GM19351 (cell line): ENCODE data around the gene MKLN1.
"Not testable (repeated sequence)": the region's sequence is repeated elsewhere in the genome, so short reads cannot be mapped to it uniquely, and the experiment has no call there.

Experiments used
- ATAC-seq: cut with Tn5 transposase; IDR thresholded peaks from one replicate; pipeline ENCODE4 v1.9.1; 2021; ENCODE audit warnings: mild to moderate bottlenecking, moderate library complexity; ENCODE audit not compliant: unreplicated experiment

MKLN1 gene

GRCh38 chr7:131495669-131496498 lies 168.2 kb downstream of the MKLN1 start:
- ATAC-seq: no peak

GRCh38 chr7:131497454-131497853 lies 169.8 kb downstream of the MKLN1 start:
- no peak for ATAC-seq

- no peak for ATAC-seq
Measured at GRCh38 chr7:131498237-131498885, 170.7 kb downstream of the MKLN1 start.

- ATAC-seq: no peak
Measured at GRCh38 chr7:131499801-131500200, 172.1 kb downstream of the MKLN1 start.

GRCh38 chr7:131500357-131500756 lies 172.7 kb downstream of the MKLN1 start:
- no peak for ATAC-seq

- peak; percentile 85 for ATAC-seq
Measured at GRCh38 chr7:131501422-131501821, 173.7 kb downstream of the MKLN1 start.

GRCh38 chr7:131501930-131502685 lies 174.4 kb downstream of the MKLN1 start:
- no peak for ATAC-seq

GRCh38 chr7:131502810-131503508 lies 175.3 kb downstream of the MKLN1 start:
- no peak for ATAC-seq

GRCh38 chr7:131503639-131504038 lies 176.0 kb downstream of the MKLN1 start:
- ATAC-seq: no peak

- ATAC-seq: no peak
Measured at GRCh38 chr7:131504157-131504899, 176.7 kb downstream of the MKLN1 start.

GRCh38 chr7:131505037-131505620 lies 177.5 kb downstream of the MKLN1 start:
- ATAC-seq: not testable (repeated sequence)

- no peak for ATAC-seq
Measured at GRCh38 chr7:131505636-131506557, 178.2 kb downstream of the MKLN1 start.

- ATAC-seq: no peak
Measured at GRCh38 chr7:131506597-131506996, 178.9 kb downstream of the MKLN1 start.

GRCh38 chr7:131507592-131508331 lies 180.1 kb downstream of the MKLN1 start:
- ATAC-seq: peak; percentile 80

- ATAC-seq: no peak
Measured at GRCh38 chr7:131508754-131509486, 181.2 kb downstream of the MKLN1 start.

GRCh38 chr7:131509781-131510180 lies 182.1 kb downstream of the MKLN1 start:
- ATAC-seq: no peak

GRCh38 chr7:131511071-131511470 lies 183.4 kb downstream of the MKLN1 start:
- no peak for ATAC-seq
